GM19023 (cell line): ENCODE results near the gene AFF3.
"Not testable (repeated sequence)": the region's sequence is repeated elsewhere in the genome, so short reads cannot be mapped to it uniquely, and the experiment has no call there.

ENCODE experiments used
- ATAC-seq: cut with Tn5 transposase; IDR thresholded peaks from one replicate; pipeline ENCODE4 v1.9.1; 2021; ENCODE audit warnings: mild to moderate bottlenecking, moderate library complexity; ENCODE audit not compliant: unreplicated experiment

Gene AFF3

DNA sequence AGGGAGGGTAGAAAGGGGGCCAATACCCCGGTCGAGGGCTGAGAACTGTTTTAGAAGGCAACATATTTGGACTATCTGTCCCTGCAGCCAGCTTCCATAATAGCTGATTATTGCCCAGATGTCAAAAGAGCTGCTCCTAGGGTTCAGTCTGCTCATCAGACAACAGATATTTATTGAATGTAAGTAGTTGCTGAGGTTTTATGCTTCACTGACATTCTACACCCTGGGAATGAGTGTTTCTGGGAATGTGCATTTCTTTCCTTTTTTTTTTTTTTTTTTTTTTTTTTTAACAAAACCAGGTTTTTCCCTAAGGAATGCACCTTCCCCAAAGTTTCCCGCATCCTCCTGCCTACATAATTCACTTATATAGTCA lies 33.8 kb downstream of the AFF3 start:
- ATAC-seq: not testable (repeated sequence)

DNA sequence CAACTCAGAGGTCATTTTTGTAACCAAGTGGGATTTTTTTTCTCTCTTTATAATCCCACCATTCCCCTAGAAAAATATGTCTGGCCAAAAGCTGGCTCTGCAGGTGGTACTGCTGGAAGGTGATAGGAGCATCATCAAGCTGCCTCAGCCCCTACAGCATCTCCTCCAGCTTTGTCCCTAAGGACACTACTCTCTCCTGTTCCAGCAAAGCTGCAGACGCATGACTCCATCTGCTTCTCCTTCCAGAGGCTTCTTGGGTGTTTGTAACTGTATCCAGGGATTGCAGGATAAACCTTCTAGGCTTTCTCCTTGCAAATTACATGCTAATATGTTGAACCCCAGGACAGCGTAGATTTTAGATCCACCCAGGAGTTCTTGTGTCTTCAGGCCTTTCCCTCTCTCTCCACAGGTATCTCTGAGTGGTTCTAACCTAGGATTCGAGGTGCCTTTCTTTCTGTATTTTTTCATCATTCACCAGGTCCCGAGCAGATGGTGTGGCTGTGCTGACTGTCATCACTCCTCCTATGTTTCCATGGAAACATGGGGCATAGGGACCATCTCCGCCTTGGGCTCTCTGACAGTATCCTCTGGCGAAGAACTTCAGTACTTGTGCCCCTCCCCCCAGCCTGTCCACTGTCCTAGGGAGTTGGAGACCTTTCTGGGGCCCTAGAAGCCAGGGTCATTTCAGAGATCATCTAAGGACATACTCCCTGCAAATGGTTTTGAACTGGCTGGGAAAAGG lies 34.3 kb downstream of the AFF3 start:
- ATAC-seq: no peak

DNA sequence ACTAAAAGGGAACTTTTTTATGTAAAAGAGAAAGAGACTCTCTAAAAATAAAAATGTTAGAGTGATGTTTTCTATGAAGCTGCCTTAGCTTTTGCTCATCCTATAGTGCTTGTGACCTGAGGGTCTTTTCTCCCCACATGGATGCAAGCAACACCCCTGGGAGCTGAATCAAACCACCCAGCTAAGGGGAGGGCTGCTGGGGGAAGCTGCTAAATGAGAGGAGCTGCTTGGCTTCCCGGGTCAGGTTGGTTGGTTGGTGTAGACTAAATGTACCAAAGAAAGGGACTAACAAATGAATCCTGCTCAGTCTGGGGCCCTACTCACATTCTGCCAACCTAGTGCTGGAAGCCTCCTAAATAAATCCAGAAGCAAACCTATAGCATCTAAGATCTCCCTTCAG lies 35.0 kb downstream of the AFF3 start:
- no peak for ATAC-seq

DNA sequence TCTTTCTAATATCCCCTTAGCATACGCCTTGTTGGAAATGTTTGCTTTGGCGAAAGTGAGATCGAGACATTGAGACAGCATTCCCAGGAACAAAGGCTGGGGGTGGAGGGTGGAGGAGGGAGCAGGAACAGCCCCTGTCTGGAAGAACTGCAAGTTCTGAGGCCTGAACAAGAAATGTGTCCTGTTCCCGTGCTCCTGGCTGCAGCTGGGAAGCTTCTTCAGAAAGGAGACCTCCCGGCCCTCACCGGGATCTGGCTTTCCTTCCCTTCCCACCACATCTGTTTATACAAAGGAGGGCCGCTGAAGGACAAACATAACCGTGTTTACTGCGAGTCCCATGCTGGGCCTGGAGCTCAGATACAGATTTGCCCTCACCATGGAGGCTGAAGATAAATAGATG lies 35.9 kb downstream of the AFF3 start:
- no peak for ATAC-seq

DNA sequence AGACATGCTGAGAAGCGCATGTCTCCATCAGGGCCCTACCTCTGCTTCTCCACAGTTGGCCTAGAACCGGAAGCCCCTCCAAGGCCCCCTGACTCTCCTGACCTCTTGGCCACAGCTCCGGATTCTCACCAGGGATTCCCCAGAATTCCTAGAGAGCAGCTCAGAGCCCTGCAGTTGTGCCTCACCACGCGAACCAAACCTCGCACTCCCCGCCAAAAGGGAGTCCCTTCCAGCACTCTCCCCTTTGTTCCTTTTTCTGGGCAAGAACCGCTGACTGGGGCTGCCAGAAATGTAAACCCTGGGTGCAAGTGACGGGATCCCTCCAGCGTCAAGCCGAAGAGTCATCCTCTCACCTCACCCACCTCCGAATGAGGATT lies 36.7 kb downstream of the AFF3 start:
- ATAC-seq: no peak

DNA sequence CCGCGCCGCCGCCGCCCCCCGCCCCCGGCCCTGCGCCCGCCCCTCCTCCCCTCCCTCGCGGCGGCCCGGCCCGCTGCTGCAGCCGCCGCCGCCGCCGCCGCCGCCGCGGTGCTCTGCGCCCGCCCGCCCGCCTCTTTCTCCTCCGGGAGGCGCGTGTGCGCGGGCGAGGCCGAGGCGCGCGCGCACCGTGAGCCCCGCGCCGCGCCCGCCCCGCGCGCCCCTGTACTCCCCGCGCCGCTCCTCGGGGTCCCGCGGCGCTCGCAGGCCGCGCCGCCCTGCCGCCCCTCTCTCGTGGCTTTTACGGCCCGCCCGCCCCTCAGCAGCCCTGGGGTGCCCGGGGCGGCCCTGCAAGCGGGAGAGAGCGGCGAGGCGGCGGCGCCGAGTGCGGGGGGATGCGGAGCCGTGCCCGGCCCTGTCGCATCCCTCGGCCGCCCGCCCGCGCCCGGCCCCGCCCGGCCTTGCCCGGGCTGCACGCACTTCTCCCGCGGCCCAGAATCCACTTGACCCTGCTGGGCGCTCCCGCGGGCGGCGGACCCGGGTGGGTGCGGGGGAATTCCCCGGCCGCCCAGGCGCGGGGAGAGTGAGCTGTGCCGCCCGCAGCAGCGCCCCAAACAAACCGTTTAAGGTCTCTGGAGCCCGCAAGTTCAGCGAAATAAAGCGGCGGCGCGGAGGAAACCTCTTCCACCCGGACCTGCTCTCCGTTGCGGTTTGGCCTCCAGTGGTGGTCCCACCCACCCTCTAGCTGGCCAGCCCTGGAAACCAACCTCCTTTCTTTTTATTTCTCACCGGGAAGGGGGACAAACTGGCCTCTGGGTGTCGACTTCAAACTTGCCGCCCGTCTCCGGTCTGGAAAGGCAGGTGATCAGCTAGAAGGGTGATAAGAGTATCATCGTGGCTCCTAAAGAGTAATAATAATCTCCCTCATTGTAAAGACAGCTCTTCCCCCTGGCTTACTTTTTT lies 37.4 kb downstream of the AFF3 start:
- ATAC-seq: no peak

DNA sequence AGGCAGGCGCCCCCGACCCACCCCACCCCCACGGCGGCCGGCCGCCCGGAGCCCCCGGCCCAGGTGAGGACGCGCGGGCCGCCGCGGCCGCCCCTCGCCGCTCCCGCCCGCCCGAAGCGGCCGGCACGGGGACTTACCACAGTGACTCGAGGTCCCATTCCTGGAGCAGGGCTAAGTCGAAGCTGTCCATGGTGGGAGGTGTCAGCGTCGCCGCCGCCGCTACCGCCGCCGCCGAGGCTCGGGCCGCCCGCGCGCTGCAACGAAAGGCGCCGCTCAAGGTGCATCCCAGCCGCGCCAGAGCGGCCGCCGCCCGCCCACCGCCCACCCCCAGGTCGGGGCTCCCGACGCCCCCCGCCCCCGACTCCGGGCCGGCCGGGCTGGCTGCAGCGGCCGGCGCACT lies 38.1 kb downstream of the AFF3 start:
- ATAC-seq: not testable (repeated sequence)

DNA sequence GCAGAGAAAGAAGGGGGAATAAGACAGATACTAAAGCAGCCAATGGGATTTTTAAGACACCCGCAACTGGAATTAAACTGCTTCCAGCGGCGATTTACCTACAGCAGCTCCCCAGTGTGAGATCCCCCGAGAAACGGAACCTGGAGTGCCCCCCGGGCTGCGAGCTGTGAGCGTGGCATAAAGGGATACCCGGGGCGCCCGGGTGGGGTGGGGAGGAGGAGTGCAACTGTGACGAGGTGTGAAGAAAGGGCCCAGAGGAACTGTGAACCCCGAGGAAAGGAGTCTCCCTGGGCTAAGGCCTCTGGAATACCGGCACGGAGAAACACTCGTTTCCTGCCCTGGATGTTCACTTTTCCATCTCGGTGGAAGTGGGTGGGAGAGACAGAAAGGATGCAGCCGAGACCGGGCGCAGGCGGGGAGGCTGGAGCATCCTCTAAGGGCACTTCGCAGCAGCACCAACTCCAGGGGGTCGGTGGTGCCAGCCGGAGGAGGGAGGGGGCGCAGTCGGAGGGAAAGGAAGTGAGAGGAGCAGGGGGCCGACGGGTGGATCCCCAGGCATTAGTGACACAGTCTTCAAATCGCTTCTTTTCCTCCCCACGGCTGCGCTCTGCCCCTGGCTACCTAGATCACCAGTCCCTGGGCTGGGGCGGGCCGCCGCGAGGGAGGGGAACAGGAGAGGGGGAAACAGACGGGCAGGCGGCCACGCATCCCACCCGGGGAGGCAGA lies 38.7 kb downstream of the AFF3 start:
- not testable (repeated sequence) for ATAC-seq

DNA sequence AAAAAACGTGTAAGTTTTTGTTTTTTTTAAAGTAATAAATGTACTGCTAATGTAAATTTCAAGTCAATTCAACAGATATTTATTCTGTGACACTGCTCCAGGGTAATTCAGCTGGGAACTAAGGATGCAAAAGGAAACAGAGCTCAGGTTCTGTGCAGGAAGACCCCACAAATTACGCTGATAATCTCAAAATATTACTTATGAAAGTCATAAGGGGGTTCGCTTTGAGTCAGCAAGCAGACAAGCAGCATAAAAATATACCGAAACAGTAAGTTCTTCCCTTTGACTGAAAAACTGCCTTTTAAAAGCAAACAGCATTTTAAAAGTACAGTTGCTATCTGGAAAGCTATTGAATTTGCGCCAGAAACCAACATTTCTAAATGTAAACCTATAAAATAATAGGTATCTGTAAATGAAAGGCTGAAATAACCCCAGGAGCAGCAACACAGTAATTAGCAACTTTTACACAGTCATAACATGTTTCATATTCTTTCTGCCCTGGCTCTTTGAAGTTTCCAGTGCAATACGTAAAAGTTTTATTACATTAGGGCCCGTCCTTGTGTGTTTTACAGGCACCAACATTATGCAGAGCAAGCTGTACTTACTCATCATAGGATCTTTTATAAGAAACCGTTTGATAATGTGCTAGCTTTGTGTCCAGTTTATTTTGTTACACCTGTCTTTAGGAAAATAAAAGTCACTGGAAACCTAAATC lies 39.8 kb downstream of the AFF3 start:
- not testable (repeated sequence) for ATAC-seq

DNA sequence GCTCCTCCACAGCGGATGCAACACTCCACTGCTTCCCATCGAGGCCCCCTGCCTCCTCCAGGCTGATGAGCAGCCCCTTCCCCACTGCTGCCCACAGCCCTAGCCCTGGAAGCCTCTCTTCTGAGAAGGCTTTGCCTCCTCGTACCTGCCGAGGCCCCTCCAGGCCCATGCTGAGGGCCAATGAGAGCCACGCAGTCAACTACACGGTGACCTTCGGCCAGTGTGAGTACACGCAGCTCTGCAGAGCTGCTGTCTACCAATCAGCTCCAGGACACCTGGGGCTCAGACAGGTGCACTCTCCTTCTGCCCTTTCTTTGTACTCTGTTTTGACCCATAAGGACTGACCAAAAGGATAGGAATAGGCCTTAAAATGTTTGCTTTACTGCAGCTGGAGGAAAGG lies 43.5 kb downstream of the AFF3 start:
- not testable (repeated sequence) for ATAC-seq

DNA sequence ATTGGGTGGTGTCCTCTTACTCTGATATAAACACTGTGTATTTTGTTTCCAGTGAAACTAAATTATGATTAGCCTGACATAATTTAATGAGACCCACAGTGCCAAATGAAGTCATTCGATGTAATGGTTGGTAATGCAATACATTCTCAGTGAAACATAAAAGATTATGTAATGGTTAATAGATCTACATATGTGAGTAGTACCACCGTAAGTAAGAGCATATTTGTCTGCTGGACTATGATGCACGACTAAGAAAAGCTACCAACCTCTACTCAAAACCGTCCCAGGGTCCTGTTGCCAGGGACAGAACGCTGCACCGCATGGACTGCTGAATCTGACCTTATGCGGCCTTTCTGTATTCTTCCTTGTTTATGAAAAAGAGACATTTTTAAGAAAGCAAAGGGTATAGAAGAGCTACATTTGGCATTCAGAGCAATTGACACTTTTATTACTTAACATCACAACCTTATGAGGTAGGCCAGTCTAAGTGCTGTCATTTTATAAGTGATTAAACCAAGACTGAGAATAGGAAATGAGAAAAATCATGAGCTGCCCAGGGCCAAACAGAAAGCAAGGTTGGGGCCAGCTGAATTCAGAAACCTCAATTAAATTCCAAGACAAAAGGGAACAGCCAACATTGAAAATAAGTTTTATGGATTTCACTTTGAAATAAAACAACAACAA lies 44.6 kb downstream of the AFF3 start:
- ATAC-seq: not testable (repeated sequence)

DNA sequence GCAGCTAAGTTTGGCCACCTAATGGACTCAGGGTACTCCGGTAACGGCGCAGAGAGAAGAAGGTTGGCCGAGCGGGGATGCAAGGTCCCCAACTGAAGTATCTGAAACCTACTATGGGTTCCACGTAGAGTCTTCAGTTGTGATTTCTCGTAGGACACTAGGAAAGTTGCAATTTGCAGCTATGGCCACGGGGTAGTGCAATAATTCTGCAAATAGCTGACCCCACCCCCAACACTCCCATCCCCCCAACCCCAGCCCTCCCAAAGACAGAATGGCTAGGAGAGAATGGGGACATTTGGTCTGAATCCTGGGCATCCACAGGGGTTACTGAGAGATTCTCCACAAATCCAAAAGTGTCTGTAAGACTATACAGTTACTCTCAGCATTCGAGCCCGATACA lies 46.5 kb downstream of the AFF3 start:
- ATAC-seq: not testable (repeated sequence)

DNA sequence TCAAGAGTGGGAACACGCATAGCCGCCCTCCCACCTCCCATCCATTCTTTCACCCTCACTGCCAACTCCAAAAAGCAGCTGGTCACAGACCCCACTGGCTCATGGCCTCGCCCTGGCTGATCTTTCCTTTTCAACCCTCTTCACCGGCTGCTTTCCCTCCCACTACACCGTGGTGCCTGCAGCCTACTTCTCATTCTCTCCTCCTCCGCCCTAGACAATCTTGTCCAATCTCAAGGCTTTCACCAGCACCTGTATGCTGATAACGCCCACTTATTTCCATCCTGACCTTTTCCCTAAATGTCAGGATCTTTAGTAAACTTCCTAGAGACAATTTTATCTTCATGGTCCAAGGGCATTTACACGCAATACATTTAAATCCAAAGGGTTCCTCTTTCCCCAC lies 50.6 kb downstream of the AFF3 start:
- ATAC-seq: not testable (repeated sequence)

DNA sequence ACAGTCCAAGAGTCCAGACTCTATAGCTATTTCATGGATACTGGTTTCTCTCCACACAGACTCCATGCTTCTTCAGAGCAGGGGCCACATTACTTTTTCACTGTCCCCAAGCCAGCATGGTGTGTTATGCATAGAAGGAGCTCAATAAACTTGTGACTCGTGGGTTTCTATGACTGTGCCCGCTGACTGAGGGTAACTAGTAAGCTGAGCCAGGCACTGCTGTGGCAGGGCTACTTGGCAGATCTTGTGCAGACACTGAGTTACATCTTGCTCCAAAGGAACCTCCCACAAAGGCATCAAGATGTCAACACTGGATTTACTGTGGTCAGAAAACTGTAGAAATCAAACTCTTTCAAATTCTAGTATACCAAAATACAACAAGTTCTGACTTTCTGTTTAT lies 56.6 kb downstream of the AFF3 start:
- not testable (repeated sequence) for ATAC-seq

DNA sequence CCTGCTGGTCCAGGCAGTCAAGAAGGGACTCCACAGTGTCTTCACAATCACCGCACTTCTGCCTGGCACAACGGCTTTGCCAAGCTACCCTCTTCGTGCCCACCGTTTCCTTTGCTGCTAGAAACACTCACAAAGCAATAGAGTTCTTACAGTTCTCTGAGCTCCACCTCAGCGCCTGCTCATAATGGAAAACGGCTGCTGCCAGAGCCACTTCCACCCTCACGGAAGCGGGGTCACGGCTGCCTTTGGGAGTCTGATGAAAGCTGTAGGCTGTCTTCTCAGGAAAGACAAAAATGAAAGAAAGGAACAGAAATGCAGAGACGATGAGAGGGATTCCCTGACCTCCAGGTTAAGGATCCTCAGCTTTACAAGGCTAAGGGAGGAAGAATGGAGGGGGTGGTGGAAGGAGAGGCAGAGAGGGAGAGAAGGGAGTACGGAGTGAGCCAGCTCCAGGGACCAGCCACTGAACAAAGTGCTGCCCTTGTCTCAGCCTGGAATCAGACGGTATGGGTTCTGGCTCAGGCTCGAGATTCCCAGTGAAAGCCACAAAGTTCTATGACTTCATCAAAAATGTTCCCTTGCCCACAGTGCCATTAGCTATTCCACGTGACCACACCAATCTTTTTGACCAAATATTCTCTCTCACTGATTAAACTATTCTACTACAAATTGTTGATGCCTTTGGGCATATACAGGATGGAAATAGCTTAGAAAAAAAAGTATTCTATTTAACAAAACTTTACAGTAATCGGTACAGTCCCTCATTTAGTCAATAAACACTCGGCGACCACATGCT lies 58.8 kb downstream of the AFF3 start:
- not testable (repeated sequence) for ATAC-seq

DNA sequence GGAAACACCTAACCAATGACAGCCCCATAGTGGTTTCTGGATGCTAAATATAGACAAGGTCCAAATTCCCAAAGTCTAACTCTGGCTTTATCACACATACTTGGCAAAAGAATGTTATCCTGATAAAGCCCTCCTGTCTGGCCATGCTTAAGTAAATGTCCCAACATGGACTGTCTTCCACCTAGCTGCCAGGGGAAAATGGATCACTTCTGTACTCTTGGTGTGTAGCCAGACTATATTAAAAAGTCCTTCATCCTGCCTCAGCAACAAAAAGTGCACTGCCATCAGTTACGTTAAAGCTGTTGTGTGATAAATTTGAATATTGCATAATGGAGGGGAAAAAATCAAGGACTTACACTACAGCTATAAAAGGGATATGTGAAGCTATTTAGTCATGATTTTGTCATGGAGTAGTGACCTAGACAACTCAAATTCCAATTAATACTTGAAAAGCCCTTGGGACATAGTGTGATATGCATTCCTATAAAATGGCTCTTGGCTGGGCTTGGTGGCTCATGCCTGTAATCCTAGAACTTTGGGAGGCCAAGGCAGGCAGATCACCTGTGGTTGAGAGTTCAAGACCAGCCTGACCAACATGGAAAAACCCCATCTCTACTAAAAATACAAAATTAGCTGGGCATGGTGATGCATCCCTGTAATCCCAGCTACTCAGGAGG lies 60.0 kb downstream of the AFF3 start:
- ATAC-seq: not testable (repeated sequence)

DNA sequence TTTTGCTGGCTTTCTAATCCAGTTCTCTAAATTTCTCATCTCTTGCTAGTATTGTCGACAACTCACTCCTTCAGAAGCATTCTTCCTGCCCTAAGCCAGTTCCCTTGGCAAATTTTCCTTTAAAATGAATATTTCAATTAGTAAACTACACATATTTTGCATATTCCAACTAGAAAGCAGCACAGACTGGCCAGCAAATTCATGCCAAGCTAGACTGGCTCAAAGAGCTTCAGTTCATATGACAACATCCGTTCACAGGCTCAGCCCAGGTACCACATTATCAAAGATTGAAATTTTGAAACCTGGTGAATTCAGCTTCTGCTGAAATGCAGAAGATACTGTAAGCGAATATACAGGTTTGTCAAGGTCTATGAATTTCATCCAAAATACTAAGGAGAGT lies 64.5 kb downstream of the AFF3 start:
- ATAC-seq: no peak

DNA sequence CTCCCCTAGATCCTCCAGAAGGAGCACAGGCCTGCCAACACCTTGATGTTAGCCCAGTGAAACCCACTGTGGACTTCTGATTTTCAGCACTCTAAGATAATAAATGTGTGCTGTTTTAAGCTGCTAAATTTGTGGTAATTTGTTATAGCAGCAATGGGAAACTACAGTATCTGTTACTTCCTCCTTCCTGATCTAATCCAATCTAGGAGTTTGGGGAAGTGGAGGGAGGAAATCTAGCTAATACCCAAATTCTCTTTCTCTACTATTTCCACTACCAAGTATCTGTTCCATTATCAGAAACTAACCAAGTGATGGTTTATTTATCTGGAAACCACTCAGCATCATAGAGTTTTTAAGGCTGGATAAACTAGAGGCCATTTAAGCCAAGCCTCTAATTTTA lies 64.9 kb downstream of the AFF3 start:
- no peak for ATAC-seq

DNA sequence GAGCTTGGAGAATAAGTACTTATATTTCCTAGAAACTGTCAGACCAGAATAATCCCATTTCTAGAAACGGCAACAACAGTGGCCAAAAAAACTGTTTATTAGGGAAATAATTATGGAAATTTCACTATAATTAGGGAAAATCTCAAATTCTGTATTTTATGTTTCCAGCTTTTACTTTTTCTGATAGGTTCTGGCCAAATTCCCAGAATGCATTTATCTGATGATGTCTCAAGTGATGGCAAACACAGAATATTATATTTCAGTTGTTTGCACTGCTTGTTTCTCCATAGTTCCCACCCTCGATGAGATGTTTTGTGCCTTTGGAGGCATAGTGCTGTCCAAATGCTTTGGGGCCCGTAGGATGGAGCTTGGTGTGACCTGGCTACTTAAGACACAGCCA lies 66.9 kb downstream of the AFF3 start:
- ATAC-seq: no peak
